CD4-positive, alpha-beta T cell treated with Interleukin-10 for 1 hour (primary cell): ENCODE measurements around the gene TBC1D24.
"Not testable (repeated sequence)": the region's sequence is repeated elsewhere in the genome, so short reads cannot be mapped to it uniquely, and the experiment has no call there.

Experiments used
- DNase-seq: peaks from one replicate; pipeline ENCODE4 v3.0.0-alpha.2; 2020

The TBC1D24 gene

DNA sequence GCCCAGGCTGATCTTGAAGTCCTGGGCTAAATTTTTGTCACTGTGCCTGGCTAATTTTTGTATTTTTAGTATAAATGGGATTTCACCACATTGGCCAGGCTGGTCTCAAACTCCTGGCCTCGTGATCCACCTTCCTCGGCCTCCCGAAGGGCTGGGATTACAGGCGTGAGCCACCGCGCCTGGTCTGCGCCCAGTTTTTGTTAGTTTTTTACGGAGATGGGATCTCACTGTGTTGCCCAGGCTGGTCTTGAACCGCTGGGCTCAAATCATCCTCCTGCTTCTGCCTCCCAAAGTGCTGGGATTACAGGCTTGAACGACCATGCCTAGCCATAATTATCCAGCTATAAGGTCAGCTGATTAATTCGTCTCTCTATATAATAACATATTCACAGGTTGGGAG lies 59.0 kb downstream of the TBC1D24 start:
- DNase-seq = no peak

DNA sequence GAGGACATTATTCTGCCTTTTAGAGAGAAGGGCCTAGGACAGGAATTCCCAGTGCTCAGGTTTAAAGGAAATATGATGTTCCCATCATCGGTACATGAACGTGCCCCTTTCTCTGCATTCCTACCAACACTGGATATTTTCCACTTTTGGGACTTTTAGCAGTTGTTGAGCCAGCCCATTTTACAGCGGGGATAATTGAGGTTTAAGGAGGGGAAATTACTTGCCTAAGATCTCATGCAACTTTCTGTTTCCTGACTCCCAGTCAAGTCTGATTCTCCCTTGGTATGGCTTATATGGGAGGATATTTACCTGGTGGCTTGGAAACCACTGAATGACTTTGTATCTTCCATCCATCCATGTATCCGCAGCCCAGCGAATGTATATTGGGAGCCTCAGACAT lies 59.4 kb downstream of the TBC1D24 start:
- DNase-seq = not testable (repeated sequence)

DNA sequence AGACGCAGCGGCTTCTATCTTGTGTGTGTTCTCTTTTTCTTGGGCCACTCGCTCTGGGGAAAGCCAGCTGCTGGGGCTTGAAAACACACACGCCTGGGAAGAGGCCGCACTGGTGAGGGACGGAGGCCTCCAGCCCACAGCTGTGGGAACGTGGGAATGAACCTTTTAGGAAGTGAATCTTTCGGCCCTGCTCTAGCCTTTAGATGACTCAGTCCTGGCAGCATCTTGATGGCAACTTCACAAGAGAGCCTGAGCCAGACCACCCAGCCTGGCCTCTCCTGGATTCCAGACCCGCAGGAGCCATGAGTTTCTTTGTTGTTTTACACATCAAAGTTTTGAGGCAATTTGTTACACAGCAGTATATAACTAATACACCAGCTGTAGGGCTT lies 60.7 kb downstream of the TBC1D24 start:
- no peak for DNase-seq

DNA sequence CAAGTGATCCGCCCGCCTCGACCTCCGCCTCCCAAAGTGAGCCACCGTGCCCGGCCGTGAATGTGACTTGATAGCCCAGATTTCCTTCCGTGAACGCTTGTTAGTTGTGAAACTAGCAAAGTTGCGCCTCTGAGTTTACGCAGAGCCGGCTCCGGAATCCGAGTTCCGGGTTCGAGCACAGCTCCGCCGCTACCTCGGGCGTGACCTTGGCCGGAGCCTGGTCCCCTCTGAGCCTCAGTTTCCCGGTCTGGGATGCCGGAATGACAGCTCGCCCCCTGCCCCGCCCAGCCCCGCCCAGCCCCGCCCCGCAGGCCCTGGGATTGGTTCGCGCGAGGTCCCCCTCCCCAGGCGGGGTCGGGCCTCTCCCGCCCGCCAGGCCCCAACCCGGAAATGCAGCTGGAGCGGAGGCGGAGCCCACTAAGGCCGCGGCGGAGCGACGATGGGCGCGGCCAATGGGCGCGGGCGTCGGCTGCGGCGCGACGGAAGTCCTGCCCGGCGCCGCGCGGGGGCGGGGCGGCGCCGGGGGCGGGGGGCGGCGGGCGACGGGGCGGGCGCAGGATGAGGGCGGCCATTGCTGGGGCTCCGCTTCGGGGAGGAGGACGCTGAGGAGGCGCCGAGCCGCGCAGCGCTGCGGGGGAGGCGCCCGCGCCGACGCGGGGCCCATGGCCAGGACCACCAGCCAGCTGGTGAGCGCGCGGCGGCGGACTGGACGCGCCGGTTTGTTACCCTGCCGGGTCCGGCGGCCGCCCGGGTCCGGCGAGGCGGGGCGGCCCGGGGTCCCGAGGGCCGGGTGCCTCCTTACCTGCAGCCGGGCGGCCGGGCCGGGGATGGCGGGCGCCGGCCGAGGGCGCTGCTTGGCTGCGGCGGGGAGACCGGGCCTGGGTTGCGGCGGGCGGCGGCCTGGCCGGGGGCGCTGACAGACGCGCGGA lies 62.8 kb downstream of the TBC1D24 start, which contains the start of gene PDPK1:
Gene PDPK1, plus strand, starts transcription at position 571 of the 929 bp plus-strand sequence. Its CDS starts 92 bp downstream, at position 663.
- peak; percentile 97 for DNase-seq

DNA sequence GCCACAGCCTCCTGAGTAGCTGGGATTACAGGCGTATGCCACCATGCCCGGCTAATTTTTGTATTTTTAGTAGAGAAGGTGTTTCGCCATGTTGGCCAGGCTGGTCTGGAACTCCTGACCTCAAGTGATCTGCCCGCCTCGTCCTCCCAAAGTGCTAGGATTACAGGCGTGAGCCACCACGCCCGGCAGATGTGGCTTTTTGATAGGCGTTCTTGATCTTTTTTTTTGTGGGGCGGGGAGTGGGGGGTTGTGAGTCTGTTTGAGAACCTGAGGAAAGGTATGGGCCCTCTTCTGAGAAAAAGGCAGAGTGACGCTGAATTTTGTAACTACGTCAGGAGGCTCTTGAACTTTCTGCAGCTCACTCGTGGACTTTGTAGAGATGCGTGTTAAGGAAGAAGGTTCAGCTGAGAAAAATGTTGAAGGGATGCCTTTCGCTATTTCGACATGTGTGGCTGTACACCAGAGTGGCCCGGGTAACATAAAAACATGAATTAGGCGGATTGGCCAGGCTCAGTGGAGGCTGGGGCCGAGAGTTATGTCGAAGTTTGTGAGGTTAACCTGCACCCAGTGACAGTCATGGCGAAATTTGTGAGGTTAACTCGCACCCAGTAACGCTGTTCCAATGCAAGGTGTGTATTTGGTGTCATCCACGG lies 64.4 kb downstream of the TBC1D24 start:
- not testable (repeated sequence) for DNase-seq

DNA sequence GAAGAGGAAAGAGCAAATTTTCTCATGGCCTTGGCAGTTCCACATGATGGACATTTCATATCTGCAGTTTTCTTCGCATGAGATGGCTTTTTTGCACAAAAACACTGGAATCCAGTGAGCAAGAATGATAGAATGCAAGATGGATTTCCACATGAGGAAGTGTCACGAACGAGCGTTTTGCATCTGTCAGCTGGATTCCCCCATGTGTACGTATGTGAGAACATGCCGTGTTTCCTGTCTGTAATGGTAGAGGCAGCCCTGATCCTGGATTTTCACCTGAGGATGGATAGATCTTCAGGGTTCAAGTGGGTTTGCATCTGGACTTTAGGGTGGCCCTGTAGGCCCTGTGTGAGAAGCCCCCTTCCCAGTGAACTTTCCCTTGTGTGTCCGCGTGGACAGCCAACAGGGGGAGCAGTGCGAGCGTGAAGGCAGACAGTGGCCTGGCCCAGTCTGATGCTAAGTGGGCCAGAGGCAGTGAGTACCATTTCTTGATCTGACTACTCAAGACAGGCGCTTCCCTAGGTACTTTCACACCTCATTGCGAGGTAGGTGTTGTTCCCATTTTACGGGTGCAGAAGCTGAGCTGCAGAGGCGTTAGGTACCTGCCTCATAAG lies 65.0 kb downstream of the TBC1D24 start:
- peak; percentile 55 for DNase-seq

DNA sequence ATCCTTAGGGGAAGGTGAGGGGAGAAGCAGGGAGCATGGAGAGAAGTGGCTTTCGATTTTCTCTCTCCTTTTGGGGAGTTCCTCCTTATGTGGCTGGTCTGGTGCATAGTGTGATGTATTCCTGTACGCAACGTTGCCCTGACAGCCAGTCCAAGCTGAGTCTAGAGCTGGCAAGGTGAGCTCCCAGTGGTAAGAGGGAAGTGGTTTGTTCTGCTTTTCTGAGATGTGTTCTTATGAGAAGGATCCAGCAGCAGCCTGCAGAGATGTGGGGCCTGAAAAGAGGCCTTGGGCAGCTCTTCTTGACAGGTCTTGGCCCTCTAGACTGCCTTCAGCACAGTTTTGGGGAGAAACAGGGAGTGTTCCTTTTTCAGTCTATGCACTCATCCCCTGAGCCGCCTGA lies 66.0 kb downstream of the TBC1D24 start:
- not testable (repeated sequence) for DNase-seq

DNA sequence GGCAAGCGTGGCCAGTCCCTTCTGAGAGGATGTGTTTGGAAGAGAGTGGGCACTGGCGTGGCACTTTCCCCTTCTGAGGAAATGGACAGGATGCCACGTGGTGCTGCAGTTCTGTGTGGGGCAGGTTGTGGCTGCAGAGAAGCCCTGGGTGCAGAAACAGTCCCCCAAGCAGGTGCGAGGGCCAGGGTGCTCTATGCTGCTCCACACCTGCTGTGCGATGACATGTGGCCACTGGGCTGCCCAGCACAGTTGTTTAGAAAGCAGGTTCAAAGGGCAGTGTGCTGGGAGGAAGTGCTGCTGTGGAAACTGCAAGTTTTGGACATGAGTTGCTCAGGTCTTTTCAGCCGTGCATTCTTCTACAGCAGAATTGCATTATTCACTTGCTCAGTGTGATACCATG lies 66.5 kb downstream of the TBC1D24 start:
- DNase-seq = not testable (repeated sequence)

DNA sequence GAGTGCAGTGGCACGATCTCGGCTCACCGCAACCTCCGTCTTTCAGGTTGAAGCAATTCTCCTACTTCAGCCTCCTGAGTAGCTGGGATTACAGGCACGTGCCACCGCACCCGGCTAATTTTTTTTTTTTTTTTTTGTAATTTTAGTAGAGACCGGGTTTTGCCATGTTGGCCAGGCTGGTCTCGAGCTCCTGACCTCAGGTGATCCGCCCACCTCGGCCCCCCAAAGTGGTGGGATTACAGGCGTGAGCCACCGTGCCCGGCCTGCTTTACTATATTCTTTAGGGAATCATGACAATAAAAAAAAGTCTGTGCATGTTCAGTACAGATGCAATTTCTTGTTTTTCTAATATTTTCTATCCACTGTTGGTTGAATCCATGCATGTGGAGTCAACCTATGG lies 68.8 kb downstream of the TBC1D24 start:
- DNase-seq = not testable (repeated sequence)

DNA sequence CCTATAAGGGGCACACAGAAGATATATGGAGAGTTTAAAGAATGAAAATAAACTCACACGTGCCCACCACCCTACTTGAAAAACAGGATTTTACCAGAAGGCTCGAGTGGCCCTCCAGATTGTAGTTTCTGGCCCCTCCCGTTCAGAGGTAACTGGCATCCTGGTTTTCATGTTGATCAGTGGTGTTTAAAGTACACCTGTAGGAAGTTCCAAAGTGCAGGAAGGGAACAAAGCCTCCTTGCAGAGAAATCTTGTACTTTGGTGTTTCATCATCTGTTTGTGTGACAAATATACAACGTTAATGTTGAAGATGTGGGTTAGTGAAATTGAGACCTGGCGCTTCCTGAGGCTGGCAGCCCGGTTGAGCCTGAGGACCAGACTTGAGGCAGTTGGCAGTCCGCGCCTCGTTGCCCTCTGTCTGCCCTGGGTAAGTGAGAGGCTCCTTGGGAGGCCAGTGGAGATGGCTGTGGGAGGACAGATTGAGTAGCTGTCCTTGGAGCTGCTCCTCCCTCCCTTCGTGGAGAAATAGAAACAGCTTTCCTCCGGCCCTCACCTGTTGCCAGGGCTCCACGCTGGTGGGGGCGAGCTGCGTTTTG lies 75.5 kb downstream of the TBC1D24 start:
- not testable (repeated sequence) for DNase-seq

DNA sequence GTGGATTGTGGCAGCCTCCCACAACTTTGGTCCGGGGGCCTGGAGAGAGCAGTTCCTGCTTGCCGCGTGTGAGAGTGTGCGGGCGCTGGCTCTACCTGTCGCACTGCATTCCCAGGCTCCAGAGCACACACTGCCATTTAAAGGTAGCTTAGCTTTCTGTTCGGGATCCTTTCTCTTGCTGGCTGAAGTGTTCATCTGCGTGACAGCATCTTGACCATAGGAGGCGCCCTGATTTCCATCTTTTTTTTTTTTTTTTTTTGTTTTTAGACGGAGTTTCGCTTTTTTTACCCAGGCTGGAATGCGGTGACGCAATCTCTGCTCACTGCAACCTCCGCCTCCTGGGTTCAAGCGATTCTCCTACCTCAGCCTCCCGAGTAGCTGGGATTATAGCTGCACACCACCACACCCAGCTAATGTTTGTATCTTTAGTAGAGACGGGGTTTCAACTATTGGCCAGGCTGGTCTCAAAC lies 76.5 kb downstream of the TBC1D24 start:
- not testable (repeated sequence) for DNase-seq

DNA sequence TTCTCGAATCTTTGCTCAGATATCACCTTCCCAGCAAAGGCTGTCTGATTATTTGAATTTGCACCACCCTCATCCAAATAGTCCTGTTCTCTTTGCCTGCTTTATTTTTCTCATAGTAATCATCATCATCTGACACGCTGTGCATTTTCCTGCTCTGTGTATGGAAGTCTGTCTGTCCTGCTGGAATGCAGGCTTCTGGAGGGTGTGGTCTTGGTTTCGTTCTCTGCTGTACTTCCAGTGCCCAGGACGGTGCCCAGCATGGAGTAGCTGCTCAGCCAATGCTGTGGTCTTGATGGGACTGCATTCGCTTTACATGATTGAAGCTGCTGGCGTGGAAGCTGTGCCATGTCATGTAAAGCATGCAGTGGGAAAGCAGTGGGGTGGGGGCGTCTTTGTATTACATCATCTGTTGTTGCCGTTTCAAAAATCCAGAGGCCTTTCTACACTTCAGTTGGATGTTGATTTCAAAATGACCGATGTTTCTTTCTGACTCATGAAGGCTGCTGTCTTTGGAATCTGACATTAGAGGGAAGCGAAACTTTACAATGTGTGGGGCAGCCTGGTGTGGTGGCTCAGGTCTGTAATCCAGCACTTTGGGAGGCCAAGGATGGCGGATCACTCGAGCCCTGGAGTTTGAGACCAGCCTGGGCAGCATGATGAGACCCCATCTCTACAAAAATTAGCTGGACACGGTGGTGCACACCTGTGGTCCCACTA lies 79.9 kb downstream of the TBC1D24 start:
- DNase-seq = not testable (repeated sequence)
